Calu3 (cell line): ENCODE results near the gene METTL24. TPM values are rescaled to one million over a fixed set of nuclear protein-coding genes. Genes with fewer than 3 reads are reported as not detected.

Experiments used
- BruUV-seq: library from RNA; stranded (reverse); fragments of 400-500 nt; replicated peaks from 2 replicates; lab custom pipeline; 2021; lab: Mats Ljungman, UMichigan
- CTCF ChIA-PET: fragments of 300-600 bp; sonication (Branson Sonifier 250); formaldehyde crosslinking; loops from one replicate; lab custom pipeline; 2022; ENCODE audit warnings: antibody characterized with exemption; lab: Charles Lee
- DNase-seq: peaks from one replicate; pipeline ENCODE4 v3.0.0; 2022
- H3K27ac Mint-ChIP-seq: one replicate; pipeline ENCODE4 v1.8.0; 2022; ENCODE audit warnings: mixed read lengths; ENCODE audit not compliant: unreplicated experiment
- H3K27me3 Mint-ChIP-seq: one replicate; pipeline ENCODE4 v1.8.0; 2022; ENCODE audit warnings: mixed read lengths; ENCODE audit not compliant: unreplicated experiment
- H3K36me3 Mint-ChIP-seq: one replicate; pipeline ENCODE4 v1.8.0; 2022; ENCODE audit warnings: mild to moderate bottlenecking, moderate library complexity, mixed read lengths; ENCODE audit not compliant: insufficient read depth, unreplicated experiment
- H3K4me1 Mint-ChIP-seq: one replicate; pipeline ENCODE4 v1.8.0; 2022; ENCODE audit warnings: mild to moderate bottlenecking, low read depth, mixed read lengths; ENCODE audit not compliant: unreplicated experiment
- H3K4me3 Mint-ChIP-seq: one replicate; pipeline ENCODE4 v1.8.0; 2022; ENCODE audit warnings: mild to moderate bottlenecking, low read depth, moderate library complexity, mixed read lengths; ENCODE audit not compliant: unreplicated experiment
- H3K9me3 Mint-ChIP-seq: one replicate; pipeline ENCODE4 v1.8.0; 2022; ENCODE audit warnings: low read depth, mixed read lengths; ENCODE audit not compliant: unreplicated experiment
- intact Hi-C: fragments of 100-400 bp; cut with micrococcal nuclease; formaldehyde crosslinking; loops from one replicate; pipeline ENCODE4 v1.10.0; 2022; ENCODE audit not compliant: unreplicated experiment
- total RNA-seq: library from RNA; stranded (reverse); gene quantifications from 2 replicates; pipeline ENCODE4 v1.2.3, GENCODE V29; 2022
- TF ChIP-seq, protein P1 (sequence below): fragments of 200-600 bp; IDR thresholded peaks from one replicate; pipeline ENCODE4 v1.8.0; 2022; ENCODE audit warnings: antibody characterized with exemption; ENCODE audit not compliant: unreplicated experiment

METTL24 gene
- total RNA-seq, 1 experiment from 2014 or later: not detected

DNA sequence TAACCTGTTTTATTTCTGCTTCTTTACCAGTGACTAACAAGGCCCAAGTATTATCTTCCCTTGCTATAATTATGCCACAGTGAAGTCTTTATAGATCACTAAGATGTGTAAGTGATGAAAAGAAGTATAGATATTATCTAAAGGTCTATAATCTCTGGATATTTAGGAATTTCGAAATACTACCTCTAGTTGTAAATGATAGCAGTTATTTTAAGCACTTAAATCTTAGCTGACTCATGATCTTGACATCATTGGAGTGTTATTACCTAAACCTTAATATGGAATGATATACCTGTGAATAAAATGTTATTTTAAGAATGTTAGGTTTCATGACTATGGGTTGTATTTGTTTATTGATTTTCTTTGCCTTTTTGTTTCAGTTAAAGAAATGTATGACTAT is 146.4 kb downstream of the METTL24 start:
- CTCF ChIA-PET: interaction anchor here (0.6 kb wide), 1 partner anchor 23 kb away, joined by 3 read pairs; no protein-coding TSS in a partner anchor
- H3K4me3 Mint-ChIP-seq: no peak overlapping the region
- no peak for DNase-seq
- no peaks in the 10 kb centered on the region for H3K4me1 Mint-ChIP-seq
- intact Hi-C loops: no loop called here
- H3K27ac Mint-ChIP-seq: no peak overlapping the region
- BruUV-seq: no TSS peak
- TF ChIP-seq, protein P1, sequence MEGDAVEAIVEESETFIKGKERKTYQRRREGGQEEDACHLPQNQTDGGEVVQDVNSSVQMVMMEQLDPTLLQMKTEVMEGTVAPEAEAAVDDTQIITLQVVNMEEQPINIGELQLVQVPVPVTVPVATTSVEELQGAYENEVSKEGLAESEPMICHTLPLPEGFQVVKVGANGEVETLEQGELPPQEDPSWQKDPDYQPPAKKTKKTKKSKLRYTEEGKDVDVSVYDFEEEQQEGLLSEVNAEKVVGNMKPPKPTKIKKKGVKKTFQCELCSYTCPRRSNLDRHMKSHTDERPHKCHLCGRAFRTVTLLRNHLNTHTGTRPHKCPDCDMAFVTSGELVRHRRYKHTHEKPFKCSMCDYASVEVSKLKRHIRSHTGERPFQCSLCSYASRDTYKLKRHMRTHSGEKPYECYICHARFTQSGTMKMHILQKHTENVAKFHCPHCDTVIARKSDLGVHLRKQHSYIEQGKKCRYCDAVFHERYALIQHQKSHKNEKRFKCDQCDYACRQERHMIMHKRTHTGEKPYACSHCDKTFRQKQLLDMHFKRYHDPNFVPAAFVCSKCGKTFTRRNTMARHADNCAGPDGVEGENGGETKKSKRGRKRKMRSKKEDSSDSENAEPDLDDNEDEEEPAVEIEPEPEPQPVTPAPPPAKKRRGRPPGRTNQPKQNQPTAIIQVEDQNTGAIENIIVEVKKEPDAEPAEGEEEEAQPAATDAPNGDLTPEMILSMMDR: no peak
- peaks cover 8% of the 10 kb centered on the region for H3K36me3 Mint-ChIP-seq
- H3K27me3 Mint-ChIP-seq: no peaks in the 10 kb centered on the region
- no peaks in the 10 kb centered on the region for H3K9me3 Mint-ChIP-seq

DNA sequence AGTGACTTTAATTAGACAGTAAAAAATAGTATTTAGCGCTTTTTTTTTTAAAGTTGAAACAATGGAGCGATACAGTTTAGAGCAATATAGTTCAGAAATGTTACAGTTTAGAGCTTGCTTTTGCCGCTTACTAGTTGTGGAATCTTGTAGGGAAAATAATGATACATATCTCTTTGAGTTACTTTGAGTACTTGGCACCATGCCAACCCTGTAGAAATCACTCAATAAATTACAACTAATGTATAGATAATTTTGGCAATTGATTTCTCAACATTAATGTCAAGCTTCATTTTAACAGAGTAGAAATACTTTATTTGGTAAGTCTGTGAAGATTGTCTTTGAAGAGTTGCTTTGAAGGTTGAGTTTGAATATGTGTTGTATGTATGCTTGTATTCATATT is 150.5 kb downstream of the METTL24 start:
- Mint-ChIP-seq H3K4me1 (no peaks in the 10 kb centered on the region), H3K27ac (no peak overlapping the region), H3K4me3 (no peak overlapping the region), H3K27me3 (no peaks in the 10 kb centered on the region), H3K36me3 (peaks cover 8% of the 10 kb centered on the region), H3K9me3 (no peaks in the 10 kb centered on the region)
- CTCF ChIA-PET: no interaction called here
- no TSS peak for BruUV-seq
- intact Hi-C loops: no loop called here
- TF ChIP-seq, protein P1: no peak
- no peak for DNase-seq

DNA sequence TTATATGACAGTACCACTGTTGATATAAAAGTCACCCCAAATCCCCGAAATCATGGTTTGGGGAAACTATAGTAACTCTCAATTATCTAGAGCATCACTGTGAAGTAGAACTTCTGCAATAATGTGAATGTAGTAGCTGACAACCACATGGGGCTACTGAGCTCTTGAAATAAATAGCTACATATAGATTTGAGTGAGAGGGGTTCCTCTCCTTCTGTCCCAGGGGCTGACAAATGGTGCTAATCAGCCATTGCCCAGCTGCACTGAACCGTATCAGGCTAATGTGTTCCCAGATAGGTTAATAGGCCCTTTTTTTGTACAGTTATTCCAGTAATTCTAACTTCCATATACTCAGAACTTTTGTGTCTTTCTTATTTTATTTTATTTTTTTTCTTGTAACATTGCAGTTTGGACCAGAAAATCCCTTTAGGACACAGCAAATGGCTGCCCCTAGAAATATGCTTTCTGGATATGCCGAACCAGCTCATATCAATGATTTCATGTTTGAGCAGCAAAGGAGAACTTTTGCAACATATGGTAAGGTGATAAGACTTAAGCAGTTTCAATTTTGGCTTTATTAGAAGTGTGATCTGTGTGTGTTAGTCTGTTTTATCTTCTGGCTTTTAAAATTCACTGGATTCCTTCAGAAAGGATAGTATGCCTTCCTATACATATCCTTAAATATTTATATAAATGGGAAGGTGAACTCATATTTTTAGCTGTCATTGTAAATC is 156.8 kb downstream of the METTL24 start:
- TF ChIP-seq, protein P1: no peak
- H3K4me3 Mint-ChIP-seq: no peak overlapping the region
- no TSS peak for BruUV-seq
- H3K27me3 Mint-ChIP-seq: no peaks in the 10 kb centered on the region
- DNase-seq: no peak
- no peaks in the 10 kb centered on the region for H3K4me1 Mint-ChIP-seq
- CTCF ChIA-PET: no interaction called here
- no peaks in the 10 kb centered on the region for H3K36me3 Mint-ChIP-seq
- intact Hi-C loops: no loop called here
- no peaks in the 10 kb centered on the region for H3K9me3 Mint-ChIP-seq
- H3K27ac Mint-ChIP-seq: no peak overlapping the region

DNA sequence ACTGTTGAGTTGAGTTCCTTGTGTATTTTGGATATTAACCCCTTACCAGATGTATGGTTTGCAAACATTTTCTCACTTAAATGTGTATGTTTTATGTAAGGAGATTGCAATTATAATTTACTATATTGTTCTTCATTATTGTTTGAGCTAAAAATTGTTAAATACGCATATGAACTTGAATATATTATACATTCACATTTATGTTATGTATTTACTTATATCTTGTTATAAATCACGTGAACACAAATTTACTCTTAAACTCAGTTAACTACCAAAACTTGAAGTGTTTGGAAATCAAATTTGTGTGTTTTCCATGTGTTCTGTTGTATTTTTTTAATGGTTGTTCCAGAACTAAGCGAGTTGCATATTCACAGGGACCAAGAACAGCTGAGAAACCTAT is 159.6 kb downstream of the METTL24 start:
- Mint-ChIP-seq H3K36me3 (no peaks in the 10 kb centered on the region), H3K27ac (no peak overlapping the region), H3K9me3 (no peaks in the 10 kb centered on the region), H3K4me1 (no peaks in the 10 kb centered on the region), H3K27me3 (no peaks in the 10 kb centered on the region), H3K4me3 (no peak overlapping the region)
- intact Hi-C loops: no loop called here
- CTCF ChIA-PET: interaction anchor here (1.0 kb wide), 1 partner anchor 16 kb away, joined by 3 read pairs; no protein-coding TSS in a partner anchor
- TF ChIP-seq, protein P1: no peak
- DNase-seq: no peak
- no TSS peak for BruUV-seq
